ENCODE results near the gene IL19.

The IL19 gene

DNA sequence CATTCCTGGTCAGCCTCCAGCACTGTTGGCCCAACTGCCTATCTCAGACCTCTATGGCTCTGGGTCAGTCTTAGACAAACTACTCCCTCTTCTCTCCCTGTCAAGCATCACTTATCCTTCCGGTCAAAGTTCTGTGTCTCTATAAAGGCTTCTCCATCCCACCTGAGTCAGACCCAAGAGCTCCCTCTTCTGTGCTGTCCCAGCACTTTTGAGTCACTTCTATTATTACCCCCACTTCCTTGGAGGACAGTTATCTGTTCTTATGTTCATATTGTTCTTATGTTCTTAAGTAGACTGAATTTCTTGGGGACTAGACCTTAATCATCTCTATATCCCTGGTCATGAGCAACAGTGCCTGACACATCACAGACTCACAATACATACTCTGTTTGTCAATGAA is 30.9 kb downstream of the IL19 start:
- no peak for DNase-seq

GRCh38 chr1:206802401-206802800 is 31.8 kb downstream of the IL19 start:
- DNase-seq: no peak

GRCh38 chr1:206803221-206803730 is 32.7 kb downstream of the IL19 start:
- DNase-seq: peak; percentile 68 to 76

GRCh38 chr1:206804156-206804737 is 33.7 kb downstream of the IL19 start:
- no peak for DNase-seq

- DNase-seq: no peak
Measured at GRCh38 chr1:206805357-206805756, 34.8 kb downstream of the IL19 start.

- DNase-seq: no peak
Measured at GRCh38 chr1:206808615-206809014, 38.0 kb downstream of the IL19 start.

- no peak for DNase-seq
Measured at GRCh38 chr1:206809504-206810084, 39.0 kb downstream of the IL19 start.

- DNase-seq: no peak
Measured at GRCh38 chr1:206812471-206812870, 41.9 kb downstream of the IL19 start.

- no peak for DNase-seq
Measured at GRCh38 chr1:206814716-206815341, 44.3 kb downstream of the IL19 start.

DNA sequence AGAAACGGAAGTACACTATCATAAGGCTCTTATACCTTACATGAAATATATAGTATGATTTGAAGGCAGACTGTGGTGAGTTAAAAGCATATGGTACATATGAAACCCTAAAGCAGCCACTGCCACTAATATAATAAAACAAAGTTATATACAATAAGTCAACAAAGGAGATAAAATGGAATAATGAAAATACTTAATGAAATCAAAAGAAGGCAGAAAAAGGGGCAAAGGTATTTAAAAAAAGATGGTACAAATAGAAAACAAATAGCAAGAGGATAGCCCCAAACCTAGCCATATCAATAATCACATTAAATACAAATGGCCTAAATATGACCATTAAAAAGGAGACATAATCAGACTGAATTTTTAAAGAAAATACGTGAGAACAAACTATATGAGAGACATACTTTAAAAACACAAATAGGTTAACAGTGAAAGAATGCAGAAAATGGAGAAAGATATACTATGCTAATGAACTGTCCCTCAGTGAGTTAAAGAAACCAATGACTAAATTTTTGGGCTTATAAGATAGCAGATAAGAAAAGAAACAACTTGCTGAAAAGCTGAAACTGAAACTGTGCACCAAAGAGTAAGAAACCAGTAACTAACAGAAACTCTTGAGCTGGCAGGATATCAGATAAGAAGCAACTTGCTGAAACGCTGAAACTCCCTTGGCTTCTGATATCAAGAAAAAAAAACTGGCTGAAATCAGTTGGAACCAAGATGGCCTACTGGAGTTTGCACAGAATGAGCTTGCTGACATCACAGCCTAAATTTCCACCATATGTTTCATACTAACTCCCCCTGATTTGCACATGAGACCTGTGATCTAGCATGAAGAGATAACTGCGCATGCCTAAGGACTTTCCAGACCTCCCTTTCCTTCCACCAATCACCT is 46.1 kb downstream of the IL19 start:
- DNase-seq: peak in 1 of 2 donors; percentile 41

DNA sequence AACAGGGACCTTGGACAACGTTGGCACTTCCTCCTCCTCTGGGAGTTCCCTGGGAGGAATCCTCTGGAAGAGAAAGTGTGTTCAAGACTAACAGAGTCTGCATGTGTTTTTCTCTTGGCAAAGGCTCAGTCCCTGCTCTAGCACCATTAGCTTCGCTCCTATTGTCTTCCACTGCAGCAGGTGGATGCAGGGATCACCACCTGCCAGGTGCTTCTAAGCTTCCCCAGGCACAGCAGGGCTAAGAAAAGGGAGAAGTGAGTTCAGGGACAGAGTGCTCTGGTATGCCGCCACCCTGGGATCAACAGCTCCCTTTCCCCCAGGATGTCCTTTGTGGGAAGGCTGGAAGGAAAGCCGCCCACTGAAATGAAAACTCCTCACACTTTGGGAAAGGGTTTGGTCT is 50.9 kb downstream of the IL19 start:
- no peak for DNase-seq

GRCh38 chr1:206823727-206824126 is 53.2 kb downstream of the IL19 start:
- DNase-seq: no peak

- no peak for DNase-seq
Measured at GRCh38 chr1:206824331-206824730, 53.8 kb downstream of the IL19 start.

DNA sequence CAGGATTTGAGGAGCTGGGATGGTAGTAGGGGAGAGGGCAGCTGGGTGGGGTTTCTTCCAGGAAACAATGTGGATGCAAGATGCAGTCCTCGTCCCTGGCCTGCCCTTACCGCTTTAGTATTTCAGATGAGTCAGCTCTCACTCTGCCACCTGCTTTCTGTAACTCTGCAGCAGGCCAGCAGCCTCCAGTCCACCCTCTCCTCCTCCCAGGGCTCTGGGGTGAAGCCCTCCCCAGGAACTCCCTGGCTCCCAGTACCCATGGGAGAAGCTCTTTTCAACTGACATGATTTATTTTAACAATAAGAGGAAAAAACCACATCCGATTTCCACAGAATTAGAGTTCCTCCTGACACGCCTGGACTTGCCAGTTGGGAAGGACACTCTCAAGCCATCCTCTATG is 55.8 kb downstream of the IL19 start:
- no peak for DNase-seq

DNA sequence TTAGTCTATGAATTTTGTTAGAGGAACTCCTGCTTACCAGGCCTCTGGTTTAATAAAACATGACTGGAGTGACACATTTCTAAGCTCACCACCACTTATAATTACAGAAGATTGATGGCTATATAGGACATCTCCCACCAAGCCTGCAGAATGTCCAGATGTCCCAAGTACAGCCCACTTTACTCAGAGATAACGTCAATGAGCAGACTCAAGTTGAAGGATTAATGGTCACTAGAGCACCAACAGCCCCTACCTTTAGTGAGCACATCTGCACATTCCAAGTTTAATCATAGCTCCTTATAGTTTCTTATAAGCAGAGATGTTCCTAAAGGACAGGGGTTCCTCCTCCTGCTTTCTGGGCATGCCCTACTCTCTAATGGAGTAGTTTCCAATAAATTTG is 57.5 kb downstream of the IL19 start:
- DNase-seq: no peak

GRCh38 chr1:206828765-206829164 is 58.2 kb downstream of the IL19 start:
- no peak for DNase-seq

DNA sequence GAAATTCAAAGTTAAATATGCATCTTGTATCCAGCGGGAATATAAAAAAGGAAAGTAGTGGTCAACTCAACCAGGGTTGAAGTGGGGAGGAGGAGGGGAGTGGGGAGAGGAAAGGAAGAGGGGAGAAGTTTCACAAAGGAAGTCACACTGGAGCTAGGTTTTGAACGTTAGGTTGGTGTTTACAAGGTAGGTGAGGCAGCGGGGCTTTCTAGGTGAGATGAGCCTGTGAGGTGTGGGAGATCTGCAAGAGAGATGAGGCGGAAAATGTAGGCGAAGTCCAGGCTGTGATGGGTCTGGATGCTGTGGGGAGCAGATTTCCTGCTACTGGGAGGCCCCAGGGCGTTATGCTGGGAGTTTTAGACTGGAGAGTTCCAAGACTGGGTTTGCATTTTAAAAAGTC is 58.7 kb downstream of the IL19 start:
- no peak for DNase-seq

DNA sequence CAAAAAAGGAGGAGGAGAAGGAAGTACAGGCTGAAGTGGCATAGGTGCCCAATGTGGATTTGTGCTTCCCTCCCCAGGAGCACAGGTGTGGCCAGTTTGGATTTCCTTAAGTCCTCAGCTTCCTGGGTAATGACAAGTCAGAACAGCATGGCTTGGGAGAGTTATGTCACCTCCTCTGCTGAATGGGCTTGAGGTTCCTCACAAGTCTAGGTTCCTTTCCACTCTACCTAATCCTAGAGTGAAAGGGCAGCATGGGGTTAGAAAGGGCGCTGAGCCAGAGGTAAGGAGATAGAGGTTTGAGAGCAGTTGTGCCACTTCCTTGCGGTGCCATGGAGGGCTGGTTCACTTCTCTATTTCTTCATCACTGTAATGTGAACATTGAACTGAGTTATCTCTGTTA is 59.3 kb downstream of the IL19 start:
- no peak for DNase-seq

DNA sequence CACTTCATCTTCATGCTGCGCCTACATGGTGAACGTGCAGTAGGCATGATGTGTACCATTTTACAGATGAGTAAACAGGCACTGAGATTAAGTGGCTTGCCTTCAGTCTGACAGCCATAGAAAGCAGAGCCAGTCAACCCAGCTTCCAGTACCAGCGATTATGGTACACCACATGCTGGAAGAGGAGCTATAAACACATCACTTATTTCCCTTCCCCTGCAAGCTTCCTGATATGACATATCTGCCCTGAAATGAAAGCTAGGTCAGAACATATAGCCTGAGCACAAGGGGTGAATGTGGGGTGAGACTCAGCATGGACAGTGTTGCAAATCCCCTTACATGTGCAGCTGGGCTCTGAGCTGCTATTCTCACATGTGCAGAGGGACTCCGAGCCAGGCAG is 61.1 kb downstream of the IL19 start:
- DNase-seq: no peak

GRCh38 chr1:206832352-206832880 is 61.8 kb downstream of the IL19 start:
- no peak for DNase-seq

- no peak for DNase-seq
Measured at GRCh38 chr1:206833106-206833680, 62.6 kb downstream of the IL19 start.

GRCh38 chr1:206833801-206834200 is 63.2 kb downstream of the IL19 start:
- no peak for DNase-seq

GRCh38 chr1:206834217-206834616 is 63.6 kb downstream of the IL19 start:
- DNase-seq: no peak
